ENCODE measurements around the gene PSMB10. TPM values are rescaled to one million over a fixed set of nuclear protein-coding genes. Genes with fewer than 3 reads are reported as not detected.

Gene PSMB10
- total RNA-seq, 1 donor from 2014 or later: 35.8 TPM

GRCh38 chr16:67968400-67969253 lies 32.0 kb upstream of the PSMB10 start, which contains the start of gene SLC12A4:
TSS of gene SLC12A4 (minus strand) at chr16:67968637. CDS start at chr16:67968553, 84 bp downstream.
- Histone ChIP-seq H2AFZ (ENCODE audit: low read depth, low read length) (peak within 1 kb of the TSS; percentile 95), H3K27ac (ENCODE audit: low read depth, low read length) (peak within 1 kb of the TSS; percentile 92)

GRCh38 chr16:67967958-67968399 lies 31.3 kb upstream of the PSMB10 start:
- peaks cover 24% of the 10 kb centered on the region for H3K4me1 Mint-ChIP-seq (ENCODE audit: low read depth, unreplicated experiment)
- H3K36me3 ChIP-seq (ENCODE audit: insufficient read depth, low read length): peaks cover 5% of the 10 kb centered on the region
- peak overlapping the region; percentile 69 for H2AFZ ChIP-seq (ENCODE audit: low read depth, low read length)
- H3K27ac Mint-ChIP-seq (ENCODE audit: unreplicated experiment): peak overlapping the region; percentile 99
- peaks cover 7% of the 10 kb centered on the region for H3K27me3 Mint-ChIP-seq (ENCODE audit: low read depth, unreplicated experiment)
- no peaks in the 10 kb centered on the region for H3K27me3 ChIP-seq (ENCODE audit: insufficient read depth, low read length)
- peak overlapping the region; percentile 92 for H3K27ac ChIP-seq (ENCODE audit: low read depth, low read length)
- TF ChIP-seq EZH2 (IDR thresholded peaks at IDR 0.05; ENCODE audit: insufficient read depth, low read length): no peak
- no peak for TF ChIP-seq CTCF (IDR thresholded peaks at IDR 0.05; ENCODE audit: insufficient read depth, low read depth, low read length)
- peaks cover 54% of the 10 kb centered on the region for H3K79me2 ChIP-seq (ENCODE audit: insufficient read depth, low read length)
- H3K9me3 Mint-ChIP-seq (ENCODE audit: unreplicated experiment): no peaks in the 10 kb centered on the region
- peaks cover 41% of the 10 kb centered on the region for H3K4me1 ChIP-seq (ENCODE audit: insufficient read depth, low read length)
- H3K9ac ChIP-seq (ENCODE audit: low read length): peak overlapping the region; percentile 100
- DNase-seq (ENCODE audit: low read depth) (no peak), FAIRE-seq (no peak)
- peaks cover 49% of the 10 kb centered on the region for H4K20me1 ChIP-seq (ENCODE audit: insufficient read depth, low read length)
- peaks cover 6% of the 10 kb centered on the region for H3K36me3 Mint-ChIP-seq (ENCODE audit: low read depth, unreplicated experiment)
- no peaks in the 10 kb centered on the region for H3K9me3 ChIP-seq (ENCODE audit: insufficient read depth, low read depth, low read length)
- H3K4me3 Mint-ChIP-seq (ENCODE audit: unreplicated experiment): peak overlapping the region; percentile 99
- peak overlapping the region; percentile 100 for H3K4me3 ChIP-seq (ENCODE audit: insufficient read depth, low read depth, low read length)
- peak overlapping the region; percentile 100 for H3K4me2 ChIP-seq (ENCODE audit: low read length)

More at GRCh38 chr16:67968400-67969253, 32.0 kb upstream of the PSMB10 start, which contains the start of gene SLC12A4:
- Mint-ChIP-seq H3K4me3 (ENCODE audit: unreplicated experiment) (peak within 1 kb of the TSS; percentile 99), H3K27me3 (ENCODE audit: low read depth, unreplicated experiment) (peaks cover 7% of the 10 kb centered on the region), H3K4me1 (ENCODE audit: low read depth, unreplicated experiment) (peaks cover 24% of the 10 kb centered on the region), H3K27ac (ENCODE audit: unreplicated experiment) (peak within 1 kb of the TSS; percentile 99), H3K36me3 (ENCODE audit: low read depth, unreplicated experiment) (peaks cover 5% of the 10 kb centered on the region), H3K9me3 (ENCODE audit: unreplicated experiment) (no peaks in the 10 kb centered on the region)
- FAIRE-seq: no peak
- Histone ChIP-seq H3K9me3 (ENCODE audit: insufficient read depth, low read depth, low read length) (no peaks in the 10 kb centered on the region), H3K36me3 (ENCODE audit: insufficient read depth, low read length) (no peaks in the 10 kb centered on the region), H3K79me2 (ENCODE audit: insufficient read depth, low read length) (peaks cover 47% of the 10 kb centered on the region), H3K4me3 (ENCODE audit: insufficient read depth, low read depth, low read length) (peak within 1 kb of the TSS; percentile 100), H3K27me3 (ENCODE audit: insufficient read depth, low read length) (no peaks in the 10 kb centered on the region), H3K4me1 (ENCODE audit: insufficient read depth, low read length) (peaks cover 40% of the 10 kb centered on the region), H3K9ac (ENCODE audit: low read length) (peak within 1 kb of the TSS; percentile 100), H3K4me2 (ENCODE audit: low read length) (peak within 1 kb of the TSS; percentile 100), H4K20me1 (ENCODE audit: insufficient read depth, low read length) (peaks cover 42% of the 10 kb centered on the region)
- TF ChIP-seq CTCF (IDR thresholded peaks at IDR 0.05; ENCODE audit: insufficient read depth, low read depth, low read length) (no peak), EZH2 (IDR thresholded peaks at IDR 0.05; ENCODE audit: insufficient read depth, low read length) (no peak)
- DNase-seq (ENCODE audit: low read depth): peak; percentile 44
